GM18517 (cell line): ENCODE results near the gene PRKG1.
"Not testable (repeated sequence)": the region's sequence is repeated elsewhere in the genome, so short reads cannot be mapped to it uniquely, and the experiment has no call there.

ENCODE experiments used
- ATAC-seq: cut with Tn5 transposase; IDR thresholded peaks from one replicate; pipeline ENCODE4 v1.9.1; 2021; ENCODE audit warnings: mild to moderate bottlenecking, moderate library complexity; ENCODE audit not compliant: unreplicated experiment

PRKG1 gene

DNA sequence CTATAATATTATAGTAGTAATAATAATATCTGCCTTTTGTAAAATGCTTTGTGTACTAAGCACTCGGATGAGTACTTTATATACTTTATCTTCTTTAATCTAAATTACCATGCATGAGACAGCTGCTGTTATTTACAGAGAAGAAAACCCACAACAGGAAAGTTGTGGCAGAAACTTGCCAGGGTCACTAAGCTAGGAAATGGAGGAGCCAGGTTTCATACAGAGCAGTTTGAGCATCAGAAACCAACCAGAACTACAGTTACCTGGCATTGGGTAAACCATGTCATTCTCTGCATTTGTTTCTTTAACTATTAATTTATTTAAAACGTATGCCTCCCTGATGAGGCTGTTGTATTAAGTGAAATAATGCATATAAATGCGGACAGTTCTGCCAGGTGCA is 495.2 kb downstream of the PRKG1 start:
- ATAC-seq, result no peak

DNA sequence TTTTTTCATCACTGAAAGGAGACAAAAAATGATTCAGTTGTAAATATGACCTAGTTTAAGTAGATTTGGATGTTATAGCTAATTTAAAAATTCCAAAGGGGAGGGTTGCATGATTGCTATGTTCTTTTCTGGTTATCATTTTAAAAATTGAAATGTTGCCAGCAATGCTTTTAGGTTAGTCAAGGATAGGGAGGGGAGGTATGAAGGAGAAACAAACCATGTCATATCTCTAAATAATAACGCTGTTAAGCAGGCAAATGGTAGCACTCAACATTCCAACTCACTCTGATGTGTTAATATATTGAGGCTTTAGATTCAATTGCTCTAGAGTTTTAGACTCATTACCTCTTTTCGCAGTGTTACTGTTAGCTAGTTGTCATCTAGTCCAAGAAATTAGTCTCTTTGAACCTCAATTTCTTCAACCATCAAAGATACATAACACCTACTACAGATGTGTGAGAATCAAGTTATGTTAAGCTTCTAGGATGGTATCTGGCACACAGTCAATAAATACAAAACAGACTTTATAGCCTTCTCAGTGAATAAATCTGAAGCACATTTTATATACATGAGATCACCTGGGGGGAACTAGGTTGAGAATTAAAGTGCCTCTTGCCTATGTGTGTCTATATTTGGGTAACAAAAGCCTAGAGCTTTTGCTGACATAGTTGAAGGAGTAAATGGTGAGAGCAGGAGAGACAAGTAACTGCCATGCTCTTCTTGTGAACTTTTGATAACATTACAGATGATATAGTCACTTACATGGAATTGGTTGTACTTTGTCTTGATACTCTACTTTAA is 500.2 kb downstream of the PRKG1 start:
- ATAC-seq, result no peak

DNA sequence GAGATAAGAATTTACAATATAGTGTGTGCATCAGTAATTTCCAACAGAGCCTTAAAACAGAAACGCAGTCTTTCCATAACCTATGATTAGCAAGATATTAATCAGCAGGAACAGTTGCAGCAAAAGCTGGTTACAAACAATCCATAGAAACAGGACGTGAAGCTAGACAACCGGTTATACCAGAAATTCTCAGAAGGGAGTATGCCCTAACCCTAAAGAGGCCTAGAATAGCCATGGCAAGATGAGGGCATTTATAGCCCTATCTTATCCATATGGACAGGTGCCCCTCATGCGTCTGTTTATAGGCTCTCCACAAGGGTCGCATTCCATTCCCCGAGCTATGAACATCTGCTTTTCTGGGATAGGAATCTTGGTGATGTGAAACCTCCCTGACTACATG is 506.9 kb downstream of the PRKG1 start:
- ATAC-seq, result not testable (repeated sequence)

DNA sequence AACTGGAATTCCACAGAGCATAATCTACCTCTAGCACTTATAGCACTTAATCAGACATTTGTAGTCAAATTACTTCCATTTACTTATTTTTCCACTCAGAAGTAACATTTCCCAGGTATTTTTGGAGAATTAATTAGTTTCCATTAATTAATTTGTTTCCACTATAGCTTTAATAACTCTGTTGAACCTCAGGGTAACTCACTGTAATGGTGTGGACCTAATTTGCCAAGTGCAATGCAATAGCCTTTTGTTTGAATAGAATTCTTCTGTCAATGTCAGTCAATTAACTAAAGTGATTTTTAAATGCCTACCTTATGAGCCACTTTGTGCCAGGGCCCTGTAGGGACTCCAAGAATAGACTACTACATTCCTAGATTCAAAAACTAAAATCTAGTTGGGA is 509.7 kb downstream of the PRKG1 start:
- ATAC-seq, result no peak

DNA sequence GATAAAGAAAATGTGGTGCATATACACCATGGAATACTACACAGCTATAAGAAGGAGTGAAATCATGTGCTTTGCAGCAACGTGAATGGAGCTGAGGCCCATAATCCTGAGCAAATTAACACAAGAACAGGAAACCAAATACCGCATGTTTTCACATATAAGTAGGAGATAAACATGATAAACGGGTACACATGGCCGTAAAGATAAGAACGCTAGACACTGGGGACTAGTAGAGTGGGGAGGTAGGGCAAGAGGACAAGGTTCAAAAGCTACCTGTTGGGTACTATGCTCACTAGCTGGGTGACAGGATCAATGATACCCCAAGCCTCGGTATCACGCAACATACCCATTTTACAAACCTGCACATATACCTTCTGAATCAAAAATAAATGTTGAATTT is 511.5 kb downstream of the PRKG1 start:
- ATAC-seq, result no peak

DNA sequence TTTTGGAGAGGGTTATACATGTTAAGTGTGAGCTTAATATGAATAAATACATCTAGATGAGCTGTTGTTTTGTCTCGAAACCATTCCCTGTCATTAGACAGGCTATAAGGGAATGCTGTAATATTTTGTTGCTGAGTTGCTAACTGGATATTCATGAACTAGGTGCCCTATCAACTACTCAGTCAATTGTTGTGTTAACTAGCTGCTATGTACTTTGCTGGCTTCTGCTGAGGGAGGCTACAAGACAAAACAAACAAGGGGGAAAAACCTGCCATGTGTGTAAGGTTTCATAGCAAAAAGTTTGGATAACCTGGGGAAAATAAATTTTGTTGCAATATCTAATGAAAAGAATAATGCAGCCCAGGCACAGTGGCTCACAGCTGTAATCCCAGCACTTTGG is 514.7 kb downstream of the PRKG1 start:
- ATAC-seq, result no peak

DNA sequence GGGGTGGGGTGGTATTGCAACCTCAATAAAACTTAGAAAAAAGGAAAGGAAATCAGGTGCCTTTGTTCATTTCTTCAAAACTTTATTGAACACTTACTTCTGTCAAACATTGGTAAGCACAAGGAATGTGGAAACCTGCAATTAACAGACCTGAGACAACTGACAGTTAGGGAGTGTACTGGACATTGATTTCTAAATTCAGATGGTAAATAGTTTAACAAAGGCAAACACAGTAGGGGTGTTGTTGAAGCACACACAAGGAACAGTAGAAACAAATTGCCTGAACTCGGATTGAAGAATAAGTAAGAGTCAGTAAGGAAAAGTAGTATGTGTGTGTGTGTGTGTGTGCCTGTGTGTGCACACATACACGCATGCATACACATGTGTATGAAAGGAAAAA is 516.5 kb downstream of the PRKG1 start:
- no peak for ATAC-seq

DNA sequence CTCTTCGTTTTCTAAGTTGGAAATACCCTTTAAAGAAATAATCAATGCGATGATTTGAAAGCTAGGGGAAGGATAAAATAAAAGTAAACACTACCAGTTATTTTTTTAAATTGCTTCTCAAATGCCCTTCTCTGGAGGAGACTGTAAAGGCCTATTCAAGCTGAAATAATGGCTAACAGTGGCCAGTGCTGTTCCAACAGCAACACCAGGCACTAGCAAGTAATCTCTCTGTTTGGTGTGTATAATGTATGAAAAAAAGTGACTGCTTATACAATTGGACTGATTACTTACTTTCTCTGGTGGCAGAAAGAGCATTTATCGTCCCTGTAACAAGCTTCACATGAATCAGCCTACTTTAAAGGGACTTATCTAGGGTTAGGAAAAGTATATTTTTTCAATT is 522.4 kb downstream of the PRKG1 start:
- ATAC-seq, result no peak

DNA sequence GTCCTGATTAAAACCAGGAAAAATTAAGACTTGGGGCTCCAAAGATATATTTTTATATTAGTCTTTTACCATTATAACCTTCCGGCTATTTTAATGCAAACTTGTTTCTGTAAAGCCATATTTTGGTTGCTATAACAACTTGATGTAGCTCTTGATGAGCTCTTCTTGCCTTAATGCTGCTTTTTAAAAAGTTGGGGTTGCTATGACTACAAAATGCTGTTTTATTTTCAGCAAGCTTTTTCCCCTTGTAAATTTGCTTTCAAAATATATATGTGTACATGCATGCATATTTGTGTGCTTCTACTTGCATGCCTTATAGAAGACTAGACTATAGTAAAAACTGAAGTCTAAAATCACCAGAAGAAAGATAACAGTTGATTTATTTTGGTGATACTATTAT is 525.4 kb downstream of the PRKG1 start:
- no peak for ATAC-seq

DNA sequence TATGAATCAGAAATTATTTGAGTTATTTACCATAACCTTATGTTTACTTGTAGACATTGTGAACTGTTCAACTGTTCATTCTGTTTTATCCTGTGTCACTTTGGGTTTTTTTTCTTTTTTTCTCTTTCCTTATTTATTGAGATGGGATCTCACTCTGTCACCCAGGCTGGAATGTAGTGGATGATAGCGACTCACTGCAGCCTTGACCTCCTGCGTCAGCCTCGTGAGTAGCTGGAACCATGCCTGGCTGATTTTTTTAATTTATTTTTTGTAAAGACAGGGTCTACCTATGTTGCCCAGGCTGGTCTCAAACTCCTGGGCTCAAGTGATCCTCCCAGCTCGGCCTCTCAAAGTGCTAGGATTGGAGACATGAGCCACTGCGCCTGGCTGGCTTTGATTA is 528.0 kb downstream of the PRKG1 start:
- ATAC-seq, result no peak

DNA sequence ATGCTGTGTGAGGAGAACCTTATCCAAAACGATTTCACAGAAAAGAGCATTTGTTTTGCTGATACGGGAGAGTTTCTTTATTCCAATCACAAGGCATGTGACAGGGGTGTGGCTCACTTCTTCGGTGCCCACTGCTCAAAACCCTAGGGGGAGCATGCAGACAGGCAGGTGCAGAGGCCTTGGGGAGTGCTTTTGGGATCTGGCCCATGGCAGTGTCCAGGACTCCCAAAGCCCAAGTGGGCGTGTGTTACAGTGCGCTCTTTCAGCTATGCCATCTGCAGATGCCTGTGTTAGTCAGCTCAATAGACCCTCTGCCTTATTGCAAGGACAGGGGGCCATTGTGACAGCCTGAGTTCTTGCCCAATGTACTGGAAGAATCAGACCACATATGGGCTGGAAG is 530.3 kb downstream of the PRKG1 start:
- ATAC-seq, result no peak

DNA sequence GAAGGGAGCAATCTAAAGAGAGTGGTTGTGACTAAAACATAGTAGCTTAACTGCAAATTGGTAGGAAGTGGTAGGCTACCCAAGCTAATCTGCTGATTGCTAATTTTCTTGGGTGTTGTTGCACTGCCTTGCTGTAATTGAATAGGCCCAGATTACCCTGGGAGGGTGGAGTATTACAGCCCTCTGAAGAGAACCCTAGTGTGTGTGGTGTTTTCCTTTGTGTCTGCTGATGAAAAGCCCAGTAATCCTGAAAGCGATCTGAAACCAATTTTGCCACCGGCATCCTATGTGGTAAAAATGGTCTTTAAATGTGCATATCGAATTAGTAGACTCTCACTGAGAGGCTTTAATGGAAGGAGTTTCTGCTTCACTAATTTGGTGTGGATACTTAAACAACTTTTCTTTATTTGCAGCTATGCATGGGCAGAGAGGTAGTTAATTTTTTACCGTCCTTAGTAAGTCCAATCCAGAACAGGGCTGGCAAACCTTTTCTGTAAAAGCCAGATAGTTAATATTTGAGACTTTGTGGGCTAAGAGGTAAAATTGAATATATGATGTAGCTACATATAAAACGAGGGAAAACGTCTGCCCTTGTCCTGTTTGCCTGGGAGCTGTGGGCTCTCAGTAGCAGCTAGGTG is 532.7 kb downstream of the PRKG1 start:
- no peak for ATAC-seq

DNA sequence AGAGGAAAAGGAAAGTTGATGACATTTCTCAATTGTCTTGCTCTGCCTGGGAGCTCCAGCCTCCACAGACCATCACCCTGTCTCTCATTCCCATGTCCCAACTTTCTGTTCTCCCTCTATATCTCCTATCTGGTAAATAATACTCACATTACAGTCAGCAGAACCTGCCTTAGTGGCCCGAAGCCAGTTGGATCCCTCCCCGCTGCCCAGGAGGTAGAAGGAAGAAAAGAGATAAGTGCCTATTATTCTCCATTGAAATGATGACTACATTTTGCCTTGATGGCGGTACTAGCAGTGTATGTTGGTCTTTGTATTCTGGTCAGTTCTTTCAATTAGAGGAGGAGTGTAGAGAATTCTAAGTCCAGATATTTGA is 533.2 kb downstream of the PRKG1 start:
- ATAC-seq, result no peak

DNA sequence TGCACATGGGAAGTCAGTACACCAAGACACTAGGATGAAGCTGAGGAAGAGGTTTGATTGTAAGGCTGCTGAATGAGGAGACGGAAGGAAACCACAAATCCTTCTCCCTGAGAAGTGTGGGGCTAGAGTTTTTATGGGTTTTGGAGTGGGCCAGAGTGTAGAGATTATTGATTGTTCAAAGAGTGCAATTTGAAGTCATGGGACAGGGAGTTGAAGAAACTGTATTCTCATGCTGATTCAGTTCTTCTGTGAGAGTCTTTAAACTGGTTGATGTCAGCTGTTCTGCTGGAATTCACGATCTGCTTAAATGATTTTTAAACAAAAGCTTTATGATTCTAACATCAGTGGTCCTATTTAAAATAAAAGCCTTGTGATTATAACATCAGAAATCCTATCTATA is 533.9 kb downstream of the PRKG1 start:
- no peak for ATAC-seq

DNA sequence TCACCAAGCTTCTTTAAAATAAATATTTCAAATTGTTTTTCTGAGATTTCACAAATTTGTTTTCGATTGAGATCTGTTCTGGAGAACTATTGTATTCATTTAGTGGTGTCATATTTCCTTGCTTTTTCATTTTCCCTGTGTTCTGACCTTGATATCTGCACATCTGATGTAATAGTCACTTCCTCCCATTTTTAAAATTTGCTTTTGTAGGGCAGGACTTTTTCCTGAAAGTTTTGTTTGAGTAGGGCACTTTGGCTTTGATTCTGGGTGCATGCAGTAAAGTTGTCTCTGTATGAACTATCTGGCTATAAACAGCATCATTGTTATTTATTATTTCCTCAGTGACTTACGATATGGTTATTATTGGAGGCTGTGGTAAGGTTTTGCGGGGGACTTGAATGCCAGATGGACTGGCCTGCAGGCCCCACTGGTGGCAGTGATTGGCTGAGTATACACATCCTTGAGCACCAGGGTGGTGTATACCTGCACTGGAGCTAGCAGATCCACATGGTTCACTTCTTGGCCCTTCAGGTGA is 541.5 kb downstream of the PRKG1 start:
- ATAC-seq, result no peak

DNA sequence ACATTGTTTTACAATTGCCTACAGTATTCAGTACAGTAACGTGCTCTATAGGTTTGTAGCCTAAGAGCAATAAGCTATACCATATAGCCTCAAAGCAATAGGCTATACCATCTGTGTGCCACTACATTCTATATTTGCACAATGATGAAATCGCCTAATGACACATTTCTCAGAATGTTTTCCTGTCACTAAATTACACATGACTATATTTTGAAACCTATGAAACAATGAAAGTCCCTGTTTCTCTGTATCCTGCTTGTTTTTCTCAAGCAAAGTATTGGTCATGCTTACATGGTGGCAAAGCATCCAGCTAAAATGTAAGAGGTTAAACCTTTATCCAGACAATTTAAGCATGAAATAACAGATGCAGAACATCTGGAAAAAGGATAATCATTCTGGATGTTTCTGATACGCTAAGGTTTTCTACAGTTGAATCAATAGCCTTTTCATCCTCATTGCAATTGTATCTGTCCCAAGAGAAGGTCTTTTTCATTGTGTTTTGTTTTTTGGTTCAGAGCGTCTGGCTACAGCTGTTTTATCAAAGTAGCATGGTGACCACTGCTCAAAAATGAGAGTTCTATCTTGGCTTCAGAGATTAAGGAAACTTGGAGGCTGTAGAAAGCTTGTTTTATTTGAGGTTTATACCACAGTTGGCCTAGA is 543.4 kb downstream of the PRKG1 start:
- no peak for ATAC-seq

DNA sequence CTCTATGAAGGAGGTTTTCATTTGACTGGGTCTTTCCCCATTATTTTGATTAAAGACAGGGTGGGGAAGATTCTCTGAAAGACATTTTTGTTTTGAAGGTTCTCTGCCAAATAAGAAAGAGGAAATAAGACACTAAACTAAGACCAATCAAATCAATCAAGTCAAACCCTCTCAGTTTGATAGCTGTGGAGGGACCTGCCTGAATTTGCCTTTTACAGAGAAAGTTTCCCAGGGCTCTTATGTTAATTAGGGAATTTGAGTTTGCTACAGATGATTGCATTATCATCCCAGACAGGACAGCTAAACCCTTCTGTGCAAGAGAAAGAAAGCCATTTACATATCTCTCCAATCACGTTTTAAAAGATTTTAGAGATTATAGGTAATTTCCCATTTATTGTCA is 545.1 kb downstream of the PRKG1 start:
- no peak for ATAC-seq

DNA sequence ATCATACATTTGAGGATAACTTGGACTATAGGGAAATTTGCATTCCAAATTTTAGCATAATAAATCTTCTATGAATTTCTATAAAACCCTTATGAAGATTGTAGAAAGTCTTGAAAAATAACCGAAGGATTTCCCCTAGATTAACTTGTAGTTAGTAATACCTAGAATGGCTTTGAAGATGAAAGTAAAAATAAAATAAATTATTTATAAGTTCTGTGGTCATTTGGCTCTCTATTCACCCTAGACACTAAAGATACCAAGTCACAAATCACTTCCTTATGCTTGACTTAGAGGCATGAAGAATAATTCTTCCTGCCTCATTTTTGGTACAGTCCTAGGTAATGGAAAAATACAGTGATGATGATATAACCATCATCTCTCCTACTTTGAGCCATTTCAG is 545.8 kb downstream of the PRKG1 start:
- ATAC-seq, result peak; percentile 66

DNA sequence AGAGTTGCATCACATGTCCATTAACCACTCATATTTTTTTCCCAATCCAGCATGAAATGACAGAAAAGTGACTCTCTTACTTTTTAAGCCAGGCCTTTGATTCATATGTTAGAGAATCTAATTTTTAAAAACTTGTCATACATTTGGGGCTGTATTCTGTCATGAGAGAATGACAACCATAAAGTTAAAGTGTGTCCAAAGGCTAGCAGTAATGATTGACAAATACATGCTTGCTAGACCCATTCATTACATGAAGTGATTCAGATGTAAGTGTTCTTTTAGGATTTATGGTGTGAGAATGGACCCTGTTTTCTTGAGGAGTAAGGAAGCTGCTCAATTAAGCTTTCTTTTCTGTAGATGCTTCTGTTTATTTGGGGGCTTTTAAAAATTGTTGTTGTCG is 549.7 kb downstream of the PRKG1 start:
- ATAC-seq, result no peak

DNA sequence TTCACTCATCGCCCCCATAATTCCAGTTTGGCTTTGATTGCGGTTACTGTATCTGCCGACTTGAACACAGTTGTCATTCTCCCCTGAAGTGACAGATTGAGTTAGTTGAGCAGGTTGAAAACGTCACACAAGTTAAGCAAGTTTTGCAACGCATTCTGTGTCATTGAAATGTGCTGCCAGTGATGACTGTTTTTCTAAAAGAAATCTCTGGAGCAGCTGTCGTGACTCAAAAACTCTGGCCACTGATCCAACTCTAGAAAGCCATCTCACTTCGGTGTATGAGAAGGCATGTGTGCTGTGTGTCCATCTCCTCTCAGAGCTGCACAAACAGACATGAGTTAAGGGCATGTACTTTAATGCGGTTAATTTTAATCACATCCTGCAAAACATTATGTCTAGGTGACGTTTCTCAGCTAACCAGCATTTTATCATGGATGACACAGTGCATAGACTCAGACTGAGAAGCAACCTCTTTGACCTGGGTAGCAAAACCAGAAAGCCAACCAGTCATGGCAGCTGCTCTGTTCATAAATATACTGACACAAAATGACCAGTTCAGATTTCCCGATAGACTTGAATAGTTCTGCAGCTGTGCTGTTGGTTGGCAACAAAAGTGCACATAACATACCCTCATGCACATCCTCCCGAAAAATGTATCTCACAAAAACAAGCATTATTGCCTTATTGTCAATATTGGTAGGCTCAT is 555.8 kb downstream of the PRKG1 start:
- ATAC-seq, result no peak

DNA sequence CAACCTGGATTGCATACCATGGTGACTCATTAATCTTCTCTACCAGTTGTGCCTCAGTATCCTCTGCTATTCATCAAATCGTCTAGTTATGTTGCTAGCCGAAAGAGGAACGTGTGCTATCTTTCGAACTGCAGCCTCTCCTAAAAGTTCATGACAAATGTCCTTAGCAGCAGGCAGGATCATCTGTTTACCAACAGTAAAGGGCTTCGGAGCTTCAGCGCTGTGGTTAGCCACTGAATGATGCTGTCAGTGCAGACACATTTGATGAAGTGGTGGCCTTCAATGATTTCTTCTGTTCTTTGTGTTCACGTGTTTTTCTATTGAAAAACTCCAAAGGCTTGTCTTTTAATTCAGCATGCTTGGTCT is 556.3 kb downstream of the PRKG1 start:
- no peak for ATAC-seq

DNA sequence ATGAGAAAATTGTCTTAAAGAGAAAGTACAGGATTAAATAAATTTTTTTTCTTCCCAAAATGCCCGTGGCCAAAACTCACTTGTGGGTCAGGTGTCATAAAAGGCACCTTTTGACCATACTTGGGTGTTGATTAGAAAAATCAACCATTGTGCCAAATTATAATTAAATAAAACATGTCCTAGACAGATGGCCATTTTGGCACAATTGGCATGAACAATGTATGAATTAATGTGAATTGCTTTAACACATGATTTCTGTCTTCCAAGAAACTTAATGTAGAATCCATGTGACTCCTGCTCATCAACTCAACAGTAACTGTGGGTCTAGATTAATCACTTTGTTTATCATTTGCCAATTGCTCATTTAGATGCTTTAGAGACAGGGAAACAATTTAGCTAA is 561.1 kb downstream of the PRKG1 start:
- no peak for ATAC-seq
